Raji (cell line): Measurements from ENCODE around the gene CPNE9.

Experiments
- POLR2A ChIP-seq: IDR thresholded peaks from 2 replicates; pipeline ENCODE4 v1.6.1; 2011; ENCODE audit warnings: low read depth, low read length, control low read depth; ENCODE audit not compliant: insufficient read depth

CPNE9 gene, protein sequence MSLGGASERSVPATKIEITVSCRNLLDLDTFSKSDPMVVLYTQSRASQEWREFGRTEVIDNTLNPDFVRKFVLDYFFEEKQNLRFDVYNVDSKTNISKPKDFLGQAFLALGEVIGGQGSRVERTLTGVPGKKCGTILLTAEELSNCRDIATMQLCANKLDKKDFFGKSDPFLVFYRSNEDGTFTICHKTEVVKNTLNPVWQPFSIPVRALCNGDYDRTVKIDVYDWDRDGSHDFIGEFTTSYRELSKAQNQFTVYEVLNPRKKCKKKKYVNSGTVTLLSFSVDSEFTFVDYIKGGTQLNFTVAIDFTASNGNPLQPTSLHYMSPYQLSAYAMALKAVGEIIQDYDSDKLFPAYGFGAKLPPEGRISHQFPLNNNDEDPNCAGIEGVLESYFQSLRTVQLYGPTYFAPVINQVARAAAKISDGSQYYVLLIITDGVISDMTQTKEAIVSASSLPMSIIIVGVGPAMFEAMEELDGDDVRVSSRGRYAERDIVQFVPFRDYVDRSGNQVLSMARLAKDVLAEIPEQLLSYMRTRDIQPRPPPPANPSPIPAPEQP

GRCh38 chr3:9703736-9704346, at the start of gene CPNE9:
TSS of gene CPNE9 (plus strand) at chr3:9703833. CDS start at chr3:9703997, 164 bp downstream.
- no peak for TF ChIP-seq POLR2A

- no peak for TF ChIP-seq POLR2A
These were observed 43.8 kb upstream of the CPNE9 start for GRCh38 chr3:9659849-9660248.

GRCh38 chr3:9660972-9661371, 42.7 kb upstream of the CPNE9 start:
- no peak for TF ChIP-seq POLR2A

DNA sequence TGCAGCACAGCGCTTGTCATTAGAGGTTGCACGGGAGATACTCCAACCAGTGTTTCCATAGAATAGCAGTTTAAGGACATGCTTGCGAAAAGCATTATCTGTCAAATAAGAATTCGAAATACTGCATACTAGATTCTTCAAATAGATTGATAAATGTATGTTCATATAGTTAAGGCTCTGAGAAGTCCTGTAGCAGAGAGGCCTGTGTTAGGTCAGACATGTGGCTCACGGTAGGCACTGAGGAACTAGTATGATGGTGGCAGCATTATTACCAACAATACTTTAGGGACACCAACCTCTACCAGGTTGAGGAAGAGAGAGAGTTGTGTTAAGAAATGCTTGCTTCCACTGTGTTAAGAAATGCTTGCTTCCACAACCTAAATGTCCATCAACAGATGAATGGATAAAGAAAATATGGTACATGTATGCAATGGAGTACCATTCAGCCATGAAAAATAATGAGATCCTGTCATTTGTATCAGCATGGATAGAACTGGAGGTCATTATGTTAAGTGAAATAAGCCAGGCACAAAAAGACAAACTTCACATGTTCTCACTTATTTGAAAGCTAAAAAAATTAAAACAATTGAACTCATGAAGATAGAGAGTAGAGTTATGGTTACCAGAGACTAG, 39.4 kb upstream of the CPNE9 start:
- TF ChIP-seq POLR2A = no peak

GRCh38 chr3:9666704-9667445, 36.8 kb upstream of the CPNE9 start:
- TF ChIP-seq POLR2A = no peak

DNA sequence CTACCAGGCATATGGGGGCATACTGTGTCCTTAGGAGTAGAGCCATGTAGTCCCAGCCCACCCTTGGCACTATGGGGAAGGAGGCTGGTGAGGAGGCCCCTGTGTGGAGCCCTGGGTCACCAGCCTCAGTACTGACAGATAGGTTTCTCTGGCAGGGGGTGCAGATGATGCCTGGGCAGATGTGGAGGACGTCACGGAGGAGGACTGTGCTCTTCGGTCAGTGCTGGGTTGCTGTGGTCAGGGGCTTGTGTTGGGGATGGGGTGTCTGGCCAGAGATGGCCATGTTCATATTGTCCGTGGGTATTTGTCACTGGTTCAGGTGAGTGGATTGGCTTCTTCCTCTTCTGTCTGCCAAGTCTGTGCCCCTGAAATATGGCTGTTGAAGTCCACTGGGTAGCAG, 34.4 kb upstream of the CPNE9 start:
- no peak for TF ChIP-seq POLR2A

DNA sequence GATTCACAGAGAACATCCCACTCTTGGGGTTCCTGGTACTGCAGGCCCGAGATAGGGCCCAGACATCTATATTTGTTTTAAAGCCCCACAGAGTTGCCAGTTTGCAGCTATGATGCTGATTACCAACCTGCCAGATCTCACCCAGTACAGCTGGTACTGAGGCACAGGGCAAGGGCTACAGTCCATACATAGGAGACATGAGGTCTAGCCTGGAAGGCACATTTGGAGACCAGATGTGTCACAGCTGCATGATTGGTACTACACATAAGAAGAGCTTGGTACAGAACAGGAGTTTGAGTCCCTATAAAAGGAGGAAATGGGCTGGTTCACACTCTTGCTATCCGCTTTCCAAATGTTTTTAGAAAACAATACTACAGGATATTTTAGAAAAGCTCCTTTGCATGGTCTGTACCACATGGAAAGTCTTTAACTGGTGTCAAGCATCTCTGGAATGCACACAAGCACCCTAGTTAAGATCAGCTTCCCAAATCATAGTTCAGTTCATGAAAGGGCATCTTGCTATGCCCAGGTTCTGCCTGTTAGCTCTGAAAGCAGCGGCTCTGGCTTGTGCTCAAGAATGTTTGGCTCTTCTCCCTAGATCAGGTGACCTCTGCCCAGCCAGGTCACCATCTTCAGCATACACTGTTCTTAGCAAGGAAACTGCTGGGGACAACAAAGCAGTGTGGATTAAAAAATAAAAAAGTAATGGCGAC, 33.8 kb upstream of the CPNE9 start:
- no peak for TF ChIP-seq POLR2A

- no peak for TF ChIP-seq POLR2A
These were observed 30.6 kb upstream of the CPNE9 start for GRCh38 chr3:9673082-9673481.

GRCh38 chr3:9673752-9674151, 29.9 kb upstream of the CPNE9 start:
- TF ChIP-seq POLR2A = no peak

DNA sequence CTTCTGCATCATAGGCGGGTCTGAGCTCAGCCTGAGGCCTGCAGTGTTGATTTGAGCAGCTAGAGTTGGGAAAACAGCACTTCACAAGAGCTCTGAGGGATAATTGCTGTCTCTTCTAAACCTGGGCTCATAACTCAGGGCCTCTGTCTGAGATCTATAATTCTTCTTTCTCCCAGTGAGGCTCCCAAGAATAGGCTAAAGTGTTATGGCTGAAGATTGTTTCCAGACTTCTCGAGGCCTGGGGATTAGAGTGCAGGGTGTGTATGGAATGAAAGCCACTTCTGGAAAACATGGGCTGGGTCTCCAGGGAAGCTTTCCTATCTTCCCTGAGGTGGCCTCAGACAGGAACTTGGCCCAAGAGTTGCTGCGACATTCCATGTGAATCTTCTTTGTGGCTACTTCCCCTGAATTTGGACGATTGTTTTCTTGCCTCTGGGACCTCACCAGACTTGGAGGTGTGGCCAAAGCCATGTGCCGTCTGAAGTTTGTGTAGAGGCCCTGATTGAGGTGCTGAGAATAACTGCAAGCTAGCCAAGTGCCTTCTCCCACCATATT, 27.8 kb upstream of the CPNE9 start:
- TF ChIP-seq POLR2A = no peak

DNA sequence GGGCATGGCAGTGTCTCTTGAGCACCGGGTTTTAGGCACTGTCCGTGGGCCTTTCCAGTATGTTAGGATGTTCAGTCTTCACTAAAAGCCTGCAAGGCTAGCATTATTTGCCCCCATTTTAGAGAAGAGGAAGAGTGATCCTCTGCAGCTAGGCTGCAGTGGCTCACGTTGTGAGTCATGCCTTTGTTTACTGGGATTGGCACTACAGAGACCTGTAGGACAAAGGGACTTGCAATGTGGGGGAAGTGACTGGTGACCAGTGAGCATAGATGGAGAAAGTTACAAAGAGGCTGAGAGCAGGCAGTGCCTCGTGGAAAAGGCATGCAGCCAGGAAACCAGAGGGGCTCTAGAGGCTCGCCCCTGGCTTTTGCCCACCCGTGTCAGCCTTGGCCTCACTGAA, 26.8 kb upstream of the CPNE9 start:
- TF ChIP-seq POLR2A = no peak

DNA sequence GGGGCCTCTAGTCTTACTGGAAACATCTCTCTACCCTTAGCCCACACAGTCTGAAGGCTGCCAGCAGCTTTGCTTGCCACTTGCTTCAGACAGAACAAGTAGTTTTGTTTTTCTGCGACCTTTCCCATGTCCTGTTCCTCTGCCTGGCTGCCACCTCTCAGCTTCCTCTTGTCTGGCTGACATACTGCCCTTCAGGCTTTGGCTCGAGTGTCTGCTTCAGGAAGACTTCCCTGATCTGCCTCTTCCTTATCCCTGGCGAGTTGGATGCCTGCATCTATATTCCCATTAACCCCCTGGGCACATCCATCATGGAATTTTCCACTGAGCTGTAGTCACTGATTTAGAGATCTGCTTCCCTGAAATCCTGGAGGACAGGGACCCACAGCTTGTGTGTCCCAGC, 25.1 kb upstream of the CPNE9 start:
- no peak for TF ChIP-seq POLR2A

DNA sequence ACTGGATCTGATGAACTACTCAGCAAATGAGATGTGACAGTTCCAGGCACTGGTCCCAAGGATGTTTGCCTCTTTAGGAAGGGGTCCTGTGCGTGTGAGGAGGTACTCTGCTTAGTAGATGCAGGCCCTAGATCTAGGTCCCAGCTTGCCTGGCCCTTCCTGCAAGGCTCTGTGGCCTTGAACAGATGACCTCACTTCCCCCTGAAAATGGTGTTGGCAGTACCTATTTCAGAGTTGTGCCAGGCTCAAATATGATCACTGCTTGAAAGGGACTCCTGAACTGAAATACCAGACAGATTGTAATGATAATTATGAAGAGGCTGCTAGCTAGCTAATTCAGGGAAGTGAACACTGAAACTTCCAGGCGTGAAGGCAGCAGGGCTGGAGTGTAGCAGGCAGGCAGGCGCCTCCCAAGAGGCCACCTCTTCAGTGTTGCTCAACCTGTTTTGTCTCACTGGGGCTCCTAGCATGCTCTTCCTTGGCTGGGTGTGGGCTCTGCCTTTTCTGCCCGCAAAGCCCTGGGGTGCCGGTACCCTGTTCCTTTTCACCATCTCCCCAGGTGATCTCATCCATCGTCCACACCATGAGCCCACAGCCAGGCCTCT, 24.1 kb upstream of the CPNE9 start:
- no peak for TF ChIP-seq POLR2A
